WTC11 (cell line): ENCODE results near the gene TJAP1.
"Not testable (repeated sequence)": the region's sequence is repeated elsewhere in the genome, so short reads cannot be mapped to it uniquely, and the experiment has no call there.

Source experiments
- ATF1 ChIP-seq: sonication (generic); formaldehyde crosslinking; IDR thresholded peaks from 2 replicates; pipeline ENCODE4 v1.8.1; 2023; ENCODE audit warnings: mild to moderate bottlenecking, moderate library complexity, missing genetic modification reagents
- CREB1 ChIP-seq: sonication (generic); formaldehyde crosslinking; IDR thresholded peaks from 2 replicates; pipeline ENCODE4 v1.8.0; 2023; ENCODE audit warnings: mild to moderate bottlenecking, missing genetic modification reagents
- ERG ChIP-seq: fragments of 250-450 bp; sonication (Bioruptor Pico); IDR thresholded peaks from 2 replicates; pipeline ENCODE4 v1.8.0; 2021; ENCODE audit warnings: mild to moderate bottlenecking
- KAT7 ChIP-seq: sonication (generic); formaldehyde crosslinking; IDR thresholded peaks from 2 replicates; pipeline ENCODE4 v1.8.1; 2023; ENCODE audit warnings: missing genetic modification reagents, mild to moderate bottlenecking, borderline replicate concordance
- ZBTB21 ChIP-seq: sonication (generic); formaldehyde crosslinking; IDR thresholded peaks from 2 replicates; pipeline ENCODE4 v1.8.1; 2023; ENCODE audit warnings: mild to moderate bottlenecking, missing genetic modification reagents, borderline replicate concordance

DNA sequence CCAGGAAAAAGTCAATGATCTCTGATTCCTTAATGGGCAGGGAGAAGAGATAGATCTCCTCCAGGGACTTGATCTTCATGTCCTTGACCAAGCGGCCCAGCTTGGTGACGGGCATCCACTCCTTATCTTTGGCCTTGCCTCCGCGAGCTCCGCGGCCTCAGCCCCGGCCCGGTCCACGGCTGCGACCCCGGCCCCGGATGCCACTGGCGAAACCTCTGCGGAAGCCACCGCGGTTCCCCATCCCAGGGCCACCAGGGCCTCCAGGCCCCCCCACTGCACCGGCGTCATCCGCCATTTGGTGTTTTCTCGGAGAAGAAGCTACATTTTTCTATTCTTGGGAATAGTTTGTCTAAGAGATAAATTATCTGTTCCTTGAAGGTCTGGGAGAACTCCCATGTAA is 62.0 kb downstream of the TJAP1 start:
- not testable (repeated sequence) for TF ChIP-seq ZBTB21, KAT7, ATF1, ERG, CREB1 (CRISPR knock-in tag)
